ENCODE data around the gene NCDN.

- TF ChIP-seq, protein P1, sequence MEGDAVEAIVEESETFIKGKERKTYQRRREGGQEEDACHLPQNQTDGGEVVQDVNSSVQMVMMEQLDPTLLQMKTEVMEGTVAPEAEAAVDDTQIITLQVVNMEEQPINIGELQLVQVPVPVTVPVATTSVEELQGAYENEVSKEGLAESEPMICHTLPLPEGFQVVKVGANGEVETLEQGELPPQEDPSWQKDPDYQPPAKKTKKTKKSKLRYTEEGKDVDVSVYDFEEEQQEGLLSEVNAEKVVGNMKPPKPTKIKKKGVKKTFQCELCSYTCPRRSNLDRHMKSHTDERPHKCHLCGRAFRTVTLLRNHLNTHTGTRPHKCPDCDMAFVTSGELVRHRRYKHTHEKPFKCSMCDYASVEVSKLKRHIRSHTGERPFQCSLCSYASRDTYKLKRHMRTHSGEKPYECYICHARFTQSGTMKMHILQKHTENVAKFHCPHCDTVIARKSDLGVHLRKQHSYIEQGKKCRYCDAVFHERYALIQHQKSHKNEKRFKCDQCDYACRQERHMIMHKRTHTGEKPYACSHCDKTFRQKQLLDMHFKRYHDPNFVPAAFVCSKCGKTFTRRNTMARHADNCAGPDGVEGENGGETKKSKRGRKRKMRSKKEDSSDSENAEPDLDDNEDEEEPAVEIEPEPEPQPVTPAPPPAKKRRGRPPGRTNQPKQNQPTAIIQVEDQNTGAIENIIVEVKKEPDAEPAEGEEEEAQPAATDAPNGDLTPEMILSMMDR (IDR thresholded peaks at IDR 0.05; ENCODE audit: borderline replicate concordance, extremely low read depth, low read length, poor library complexity, severe bottlenecking) = no peak
- TF ChIP-seq EZH2 (IDR thresholded peaks at IDR 0.05; ENCODE audit: borderline replicate concordance, low read depth, low read length, severe bottlenecking) = no peak
Observed at GRCh38 chr1:35518183-35518582, 39.4 kb upstream of the NCDN start.
